ENCODE measurements around the gene TRAF3IP1. TPM values are rescaled to one million over a fixed set of nuclear protein-coding genes. Genes with fewer than 3 reads are reported as not detected.

The TRAF3IP1 gene
- total and polyA plus RNA-seq, 4 donors, result 4.0 to 9.1 (median 4.6) TPM

GRCh38 chr2:238383135-238383534 is 62.8 kb downstream of the TRAF3IP1 start:
- Histone ChIP-seq H3K27ac (ENCODE audit: low read depth in 1 of 2, low read length in 2 of 2) (no peak overlapping the region), H3K27me3 (ENCODE audit: control insufficient read depth in 4 of 4, insufficient read depth in 4 of 4, low read length in 3 of 4) (no peaks in the 10 kb centered on the region), H3K4me1 (ENCODE audit: control insufficient read depth in 4 of 4, insufficient read depth in 4 of 4, low read length in 3 of 4) (peaks cover 0 to 5% (median 0%) of the 10 kb centered on the region in 4 donors), H3K9ac (ENCODE audit: low read depth in 1 of 2, low read length in 2 of 2) (no peak overlapping the region), H3K4me3 (ENCODE audit: low read depth in 1 of 3, low read length in 3 of 3) (no peak overlapping the region), H3K9me3 (ENCODE audit: control insufficient read depth in 4 of 4, low read length in 3 of 4) (no peaks in the 10 kb centered on the region), H3K36me3 (ENCODE audit: control insufficient read depth in 4 of 4, insufficient read depth in 3 of 4, low read depth in 1 of 4, low read length in 3 of 4) (peaks cover 0 to 2% (median 2%) of the 10 kb centered on the region in 4 donors)
- no peak for TF ChIP-seq MAX (IDR thresholded peaks at IDR 0.05)
- DNase-seq (ENCODE audit: low spot score), result no peak
- WGBS, result 98% methylated on average over 5 of the region's 5 CpGs

- H3K4me1 ChIP-seq (ENCODE audit: control insufficient read depth in 4 of 4, insufficient read depth in 4 of 4, low read length in 3 of 4), result peaks cover 0 to 5% (median 0%) of the 10 kb centered on the region in 4 donors
Observed at GRCh38 chr2:238383743-238384380, 63.5 kb downstream of the TRAF3IP1 start.

GRCh38 chr2:238387332-238387731 is 67.0 kb downstream of the TRAF3IP1 start:
- H3K27ac ChIP-seq (ENCODE audit: low read depth in 1 of 2, low read length in 2 of 2), result no peak overlapping the region
- H3K4me3 ChIP-seq (ENCODE audit: low read depth in 1 of 3, low read length in 3 of 3), result no peak overlapping the region
- H3K9ac ChIP-seq (ENCODE audit: low read depth in 1 of 2, low read length in 2 of 2), result no peak overlapping the region
- no peak for DNase-seq (ENCODE audit: low spot score)
- peaks cover 0 to 2% (median under 1%) of the 10 kb centered on the region in 4 donors for H3K36me3 ChIP-seq (ENCODE audit: control insufficient read depth in 4 of 4, insufficient read depth in 3 of 4, low read depth in 1 of 4, low read length in 3 of 4)
- TF ChIP-seq ZBTB33 (IDR thresholded peaks at IDR 0.05) (no peak), YY1 (IDR thresholded peaks at IDR 0.05) (no peak), ATF3 (IDR thresholded peaks at IDR 0.05) (no peak), RXRA (IDR thresholded peaks at IDR 0.05) (no peak), SP1 (IDR thresholded peaks at IDR 0.05) (no peak), HNF4G (IDR thresholded peaks at IDR 0.05) (no peak), NR2F2 (IDR thresholded peaks at IDR 0.05) (no peak), GABPA (IDR thresholded peaks at IDR 0.05 in 1 of 2, conservative IDR thresholded peaks at IDR 0.05 in 1 of 2) (no peak), MAX (IDR thresholded peaks at IDR 0.05) (no peak), HNF4A (conservative IDR thresholded peaks at IDR 0.05) (no peak), FOXA2 (IDR thresholded peaks at IDR 0.05) (no peak), RAD21 (IDR thresholded peaks at IDR 0.05) (no peak), TAF1 (conservative IDR thresholded peaks at IDR 0.05) (no peak), JUND (IDR thresholded peaks at IDR 0.05) (no peak), REST (IDR thresholded peaks at IDR 0.05) (no peak)
- 80% methylated on average over 4 of the region's 4 CpGs for WGBS
- H3K27me3 ChIP-seq (ENCODE audit: control insufficient read depth in 4 of 4, insufficient read depth in 4 of 4, low read length in 3 of 4), result no peaks in the 10 kb centered on the region
- no peaks in the 10 kb centered on the region for H3K9me3 ChIP-seq (ENCODE audit: control insufficient read depth in 4 of 4, low read length in 3 of 4)
- no peaks in the 10 kb centered on the region for H3K4me1 ChIP-seq (ENCODE audit: control insufficient read depth in 4 of 4, insufficient read depth in 4 of 4, low read length in 3 of 4)

More at GRCh38 chr2:238383743-238384380, 63.5 kb downstream of the TRAF3IP1 start:
- TF ChIP-seq JUND (IDR thresholded peaks at IDR 0.05) (no peak), ATF3 (IDR thresholded peaks at IDR 0.05) (no peak), RXRA (IDR thresholded peaks at IDR 0.05) (no peak), YY1 (IDR thresholded peaks at IDR 0.05) (no peak)
- 92% methylated on average over 7 of the region's 7 CpGs for WGBS
- Histone ChIP-seq H3K27me3 (ENCODE audit: control insufficient read depth in 4 of 4, insufficient read depth in 4 of 4, low read length in 3 of 4) (no peaks in the 10 kb centered on the region), H3K9ac (ENCODE audit: low read depth in 1 of 2, low read length in 2 of 2) (no peak overlapping the region), H3K36me3 (ENCODE audit: control insufficient read depth in 4 of 4, insufficient read depth in 3 of 4, low read depth in 1 of 4, low read length in 3 of 4) (peaks cover 0 to 2% (median 2%) of the 10 kb centered on the region in 4 donors), H3K4me3 (ENCODE audit: low read depth in 1 of 3, low read length in 3 of 3) (no peak overlapping the region), H3K9me3 (ENCODE audit: control insufficient read depth in 4 of 4, low read length in 3 of 4) (no peaks in the 10 kb centered on the region), H3K27ac (ENCODE audit: low read depth in 1 of 2, low read length in 2 of 2) (no peak overlapping the region)
- DNase-seq (ENCODE audit: low spot score), result no peak

All from liver (tissue), 9 donors.